IMR-90 (cell line): ENCODE data around the gene MAVS. TPM values are rescaled to one million over a fixed set of nuclear protein-coding genes. Genes with fewer than 3 reads are reported as not detected.

ENCODE experiments used
- ATAC-seq: fragments of 200-7000 bp; cut with Tn5 transposase; 2 replicates; pipeline ENCODE4 v1.9.1; 2020; ENCODE audit warnings: low read depth, mild to moderate bottlenecking, moderate library complexity
- Bru-seq: library from RNA; stranded (reverse); fragments of 400-500 nt; gene quantifications from one replicate; lab custom pipeline; 2021; lab: Mats Ljungman, UMichigan
- BruChase-seq, 2 experiments: library from RNA; stranded (reverse); fragments of 400-500 nt; gene quantifications; one replicate each; lab custom pipeline; 2021; lab: Mats Ljungman, UMichigan
- BruUV-seq: library from RNA; stranded (reverse); fragments of 400-500 nt; replicated peaks from 2 replicates; lab custom pipeline; 2021; lab: Mats Ljungman, UMichigan
- CTCF ChIA-PET: fragments of 300-600 bp; formaldehyde crosslinking; extraction: SDS; loops from one replicate; lab custom pipeline; 2021; ENCODE audit warnings: antibody characterized with exemption; lab: Yijun Ruan, JAX
- POLR2A ChIA-PET: fragments of 300-600 bp; sonication (Branson Sonifier 250); formaldehyde crosslinking; loops from one replicate; lab custom pipeline; 2022; ENCODE audit warnings: antibody characterized with exemption; ENCODE audit not compliant: unreplicated experiment; lab: Charles Lee
- DNase-seq: peaks from one replicate; pipeline ENCODE4 v3.0.0; 2013
- H2AFZ ChIP-seq: replicated peaks from 2 replicates; pipeline ENCODE3; 2013; ENCODE audit warnings: low read length, mild to moderate bottlenecking; ENCODE audit not compliant: poor library complexity
- H2AK5ac ChIP-seq: 2 replicates; pipeline ENCODE4 v1.6.1; 2013; ENCODE audit warnings: low read depth, low read length, inconsistent platforms
- H2AK9ac ChIP-seq: replicated peaks from 2 replicates; pipeline ENCODE3; 2013; ENCODE audit warnings: mild to moderate bottlenecking, low read depth, low read length, moderate library complexity; ENCODE audit not compliant: poor library complexity
- H2BK120ac ChIP-seq: 2 replicates; pipeline ENCODE4 v1.6.1; 2013; ENCODE audit warnings: low read depth, low read length, inconsistent platforms
- H2BK15ac ChIP-seq: 3 replicates; pipeline ENCODE4 v1.6.1; 2013; ENCODE audit warnings: low read depth, low read length, inconsistent platforms
- H2BK20ac ChIP-seq: 2 replicates; pipeline ENCODE4 v1.6.1; 2013; ENCODE audit warnings: low read depth, mild to moderate bottlenecking, inconsistent platforms, low read length, moderate library complexity
- H2BK5ac ChIP-seq: 2 replicates; pipeline ENCODE4 v1.6.1; 2013; ENCODE audit warnings: mild to moderate bottlenecking, low read depth, low read length, inconsistent platforms; ENCODE audit not compliant: poor library complexity, severe bottlenecking
- H3K14ac ChIP-seq: replicated peaks from 2 replicates; pipeline ENCODE4 v1.6.1; 2013; ENCODE audit warnings: low read depth, low read length, inconsistent platforms
- H3K18ac ChIP-seq: 2 replicates; pipeline ENCODE4 v1.6.1; 2013; ENCODE audit warnings: low read depth, low read length, control low read depth
- H3K23ac ChIP-seq: 2 replicates; pipeline ENCODE4 v1.6.1; 2013; ENCODE audit warnings: low read depth, low read length, inconsistent platforms
- H3K27ac ChIP-seq: 2 replicates; pipeline ENCODE4 v1.5.1; 2013; ENCODE audit warnings: mild to moderate bottlenecking, control low read depth, low read length; ENCODE audit not compliant: insufficient read depth
- H3K27me3 ChIP-seq: 2 replicates; pipeline ENCODE4 v1.6.1; 2013; ENCODE audit warnings: low read length; ENCODE audit not compliant: control insufficient read depth, insufficient read depth
- H3K36me3 ChIP-seq: 2 replicates; pipeline ENCODE4 v1.6.1; 2013; ENCODE audit warnings: low read length, mixed read lengths; ENCODE audit not compliant: control insufficient read depth, insufficient read depth
- H3K4ac ChIP-seq: 2 replicates; pipeline ENCODE4 v1.6.1; 2013; ENCODE audit warnings: low read depth, low read length, inconsistent platforms
- H3K4me1 ChIP-seq: 2 replicates; pipeline ENCODE4 v1.6.1; 2013; ENCODE audit warnings: low read length, mixed read lengths; ENCODE audit not compliant: control insufficient read depth, insufficient read depth
- H3K4me2 ChIP-seq: 2 replicates; pipeline ENCODE4 v1.6.1; 2013; ENCODE audit warnings: low read depth, mild to moderate bottlenecking, control low read depth, low read length, moderate library complexity
- H3K4me3 ChIP-seq: 2 replicates; pipeline ENCODE4 v1.5.1; 2013; ENCODE audit warnings: low read depth, mild to moderate bottlenecking, control low read depth, low read length, moderate library complexity; ENCODE audit not compliant: insufficient read depth
- H3K56ac ChIP-seq: 2 replicates; pipeline ENCODE4 v1.6.1; 2013; ENCODE audit warnings: low read length, inconsistent platforms; ENCODE audit not compliant: insufficient read depth; ENCODE audit errors: extremely low read depth
- H3K79me1 ChIP-seq, 2 experiments: 2 replicates each; pipeline ENCODE4 v1.6.1; 2013; ENCODE audit warnings: low read length in 2 of 2, inconsistent platforms in 1 of 2, low read depth in 1 of 2
- H3K9ac ChIP-seq: 2 replicates; pipeline ENCODE4 v1.6.1; 2013; ENCODE audit warnings: low read depth, low read length, control low read depth
- H3K9me1 ChIP-seq: 2 replicates; pipeline ENCODE4 v1.6.1; 2013; ENCODE audit warnings: low read length, inconsistent platforms; ENCODE audit not compliant: insufficient read depth
- H3K9me3 ChIP-seq: 2 replicates; pipeline ENCODE4 v1.6.1; 2013; ENCODE audit warnings: low read length; ENCODE audit not compliant: control insufficient read depth, insufficient read depth
- H4K20me1 ChIP-seq: 2 replicates; pipeline ENCODE4 v1.6.1; 2013; ENCODE audit warnings: low read length, inconsistent platforms; ENCODE audit not compliant: insufficient read depth
- H4K5ac ChIP-seq: 2 replicates; pipeline ENCODE4 v1.6.1; 2013; ENCODE audit warnings: mild to moderate bottlenecking, low read depth, low read length, control low read depth
- H4K8ac ChIP-seq, 2 experiments: 2 replicates each; pipeline ENCODE4 v1.6.1; 2013; ENCODE audit warnings: low read depth in 2 of 2, low read length in 2 of 2, control low read depth in 1 of 2, inconsistent platforms in 1 of 2
- H4K91ac ChIP-seq: 2 replicates; pipeline ENCODE4 v1.6.1; 2013; ENCODE audit warnings: low read depth, low read length, inconsistent platforms; ENCODE audit not compliant: insufficient read depth
- BHLHE40 ChIP-seq: fragments of 150-350 bp; IDR thresholded peaks from 2 replicates; pipeline ENCODE4 v1.6.1; 2016; ENCODE audit warnings: mild to moderate bottlenecking, low read depth, low read length
- CTCF ChIP-seq: conservative IDR thresholded peaks from 2 replicates; pipeline ENCODE4 v1.5.1; 2012; ENCODE audit warnings: mild to moderate bottlenecking, low read depth, low read length, improper control_type of control experiment
- ELK1 ChIP-seq: fragments of 150-350 bp; IDR thresholded peaks from 2 replicates; pipeline ENCODE4 v1.6.1; 2016; ENCODE audit warnings: low read depth, mild to moderate bottlenecking, low read length, moderate library complexity, borderline replicate concordance
- FOS ChIP-seq: fragments of 150-350 bp; IDR thresholded peaks from 2 replicates; pipeline ENCODE4 v1.6.1; 2016; ENCODE audit warnings: low read depth, low read length
- MAFK ChIP-seq: IDR thresholded peaks from 2 replicates; pipeline ENCODE4 v1.6.1; 2012; ENCODE audit warnings: low read depth, low read length, improper control_type of control experiment
- MXI1 ChIP-seq: IDR thresholded peaks from 2 replicates; pipeline ENCODE4 v1.6.1; 2012; ENCODE audit warnings: low read depth, mild to moderate bottlenecking, low read length, moderate library complexity, borderline replicate concordance
- NFE2L2 ChIP-seq: fragments of 150-350 bp; IDR thresholded peaks from 2 replicates; pipeline ENCODE4 v1.6.1; 2016; ENCODE audit warnings: low read depth, mild to moderate bottlenecking, low read length
- POLR2A ChIP-seq: IDR thresholded peaks from 2 replicates; pipeline ENCODE4 v1.6.1; 2012; ENCODE audit warnings: mild to moderate bottlenecking, low read depth, low read length
- RCOR1 ChIP-seq: IDR thresholded peaks from 2 replicates; pipeline ENCODE4 v1.6.1; 2012; ENCODE audit warnings: mild to moderate bottlenecking, low read length, improper control_type of control experiment; ENCODE audit not compliant: insufficient replicate concordance
- SMC3 ChIP-seq: fragments of 150-350 bp; IDR thresholded peaks from 2 replicates; pipeline ENCODE4 v1.6.1; 2016; ENCODE audit warnings: low read depth, mild to moderate bottlenecking, antibody characterized with exemption, low read length, moderate library complexity
- USF2 ChIP-seq: fragments of 150-350 bp; IDR thresholded peaks from 2 replicates; pipeline ENCODE4 v1.6.1; 2017; ENCODE audit warnings: mild to moderate bottlenecking, antibody characterized with exemption, low read length, low read depth
- WGBS, 2 experiments: methylation state at CpG; one replicate each; pipeline versions ENCODE4 v1.1.5 to v1.1.7; 2013; ENCODE audit warnings: missing lambda C conversion rate in 2 of 2; ENCODE audit not compliant: insufficient read length in 1 of 2; ENCODE audit errors: extremely low coverage in 2 of 2; 5-methylcytosine and 5-hydroxymethylcytosine counted together
- dilution Hi-C: fragments of 300-500 bp; cut with HindIII; formaldehyde crosslinking; loops from one replicate; pipeline ENCODE4 v1.14.3; 2018; ENCODE audit warnings: low sequenced_read_pairs; ENCODE audit not compliant: unreplicated experiment
- in situ Hi-C: fragments of 300-500 bp; cut with MboI; formaldehyde crosslinking; loops from 3 replicates; pipeline ENCODE4 v1.14.3; 2019; ENCODE audit warnings: low sequenced_read_pairs, inconsistent platforms, mixed read lengths
- intact Hi-C: fragments of 100-400 bp; cut with micrococcal nuclease; formaldehyde crosslinking; loops from 2 replicates; pipeline ENCODE4 v1.10.0; 2022
- long read RNA-seq: library from polyadenylated mRNA; unstranded; transcript quantifications from one replicate; pipeline ENCODE4 v2.0.0, GENCODE V29; 2021; ENCODE audit not compliant: unreplicated experiment
- polyA plus RNA-seq, 3 experiments: library from polyadenylated mRNA; depleted of rRNA; stranded (reverse); fragments of >200 nt; gene quantifications; 2 replicates each; pipeline ENCODE4 v1.2.3, GENCODE V29; 2012; ENCODE audit warnings: low replicate concordance in 1 of 3
- total RNA-seq: library from RNA; depleted of rRNA; stranded (reverse); fragments of >200 nt; gene quantifications from 2 replicates; pipeline ENCODE4 v1.2.3, GENCODE V29; 2012; rRNA removed

MAVS gene
- total RNA-seq (10.3 and 10.4 TPM in 2 replicates), polyA plus RNA-seq (2012; rRNA removed) (15.5 and 15.6 TPM in 2 replicates), Bru-seq, nascent RNA (percentile 84 among the genes with signal in this experiment), BruChase-seq, experiment 1, labeled RNA remaining after a 6-hour chase (percentile 98 among the genes with signal in this experiment), BruChase-seq, experiment 2, labeled RNA remaining after a 2-hour chase (percentile 97 among the genes with signal in this experiment)
- polyA plus RNA-seq (2012; cell fraction: cytosol; rRNA removed) = 6.2 and 8.4 TPM in 2 replicates
- polyA plus RNA-seq (2012; cell fraction: nucleus; rRNA removed; ENCODE audit: low replicate concordance) = 28.7 and 31.3 TPM in 2 replicates
- long read RNA-seq, full-length matches to known transcripts = 12 of 75 reads
- long read RNA-seq, partial matches to known transcripts = 9 of 75 reads
- long read RNA-seq, other reads (novel, unspliced or antisense) = 54 of 75 reads

- H3K79me1 ChIP-seq = peaks cover 32 to 47% of the 10 kb centered on the region in 2 experiments
- H2BK20ac ChIP-seq = no peak within 1 kb of the TSS
- 0 out of 3 replicates have a peak within 1 kb of the TSS, but pooled peaks have one; percentile 21 for H2BK15ac ChIP-seq
- H2BK5ac ChIP-seq = peak within 1 kb of the TSS; percentile 68
- peak within 1 kb of the TSS; percentile 97 to 99 for H4K8ac ChIP-seq
- ATAC-seq (peak; percentile 96), DNase-seq (peak; percentile 70)
- peak within 1 kb of the TSS; percentile 98 for H3K23ac ChIP-seq
- peak within 1 kb of the TSS; percentile 67 for H4K5ac ChIP-seq
- no TSS peak for BruUV-seq
- POLR2A ChIA-PET = no interaction called here
- peaks cover 25% of the 10 kb centered on the region for H3K9me1 ChIP-seq
- no peaks in the 10 kb centered on the region for H3K27me3 ChIP-seq
- CTCF ChIA-PET = no interaction called here
- in situ Hi-C loops = no loop called here
- intact Hi-C loops = loop anchor here (2.0 kb wide), 1 partner anchor 60 kb away; the partner anchor contains the start of gene CENPB
- 1% methylated on average over 35 of the region's 72 CpGs; no CpG with 5 or more reads in 1 of the 2 experiments for WGBS, 2 experiments
- H3K36me3 ChIP-seq = peaks cover 4% of the 10 kb centered on the region
- H2AK9ac ChIP-seq = peak within 1 kb of the TSS; percentile 99
- H2AK5ac ChIP-seq = peak within 1 kb of the TSS; percentile 100
- H3K9ac ChIP-seq = peak within 1 kb of the TSS; percentile 89
- dilution Hi-C loops = no loop called here
- peak within 1 kb of the TSS; percentile 82 for H3K4me3 ChIP-seq
- peak within 1 kb of the TSS; percentile 66; the same call in 1 of the 2 replicates for H3K56ac ChIP-seq
- H4K20me1 ChIP-seq = peaks cover 13% of the 10 kb centered on the region
- peak within 1 kb of the TSS; percentile 98 for H3K4ac ChIP-seq
- peak within 1 kb of the TSS; percentile 83 for H3K27ac ChIP-seq
- H2BK120ac ChIP-seq = peak within 1 kb of the TSS; percentile 52; the same call in 1 of the 2 replicates
- H3K9me3 ChIP-seq = no peaks in the 10 kb centered on the region
- H3K4me2 ChIP-seq = peak within 1 kb of the TSS; percentile 94
- H3K18ac ChIP-seq = no peak within 1 kb of the TSS; the same call in 1 of the 2 replicates
- H3K4me1 ChIP-seq = peaks cover 8% of the 10 kb centered on the region
- H3K14ac ChIP-seq = peak within 1 kb of the TSS; percentile 100
- H2AFZ ChIP-seq = peak within 1 kb of the TSS; percentile 99
- peak within 1 kb of the TSS; percentile 93 for H4K91ac ChIP-seq
- TF ChIP-seq ELK1 (no peak), NFE2L2 (no peak), USF2 (peak; percentile 63), POLR2A (peak; percentile 82), SMC3 (no peak), CTCF (no peak), MAFK (no peak), BHLHE40 (no peak), RCOR1 (no peak), FOS (no peak), MXI1 (peak; percentile 69; the same call in 1 of the 2 replicates)
Observed at GRCh38 chr20:3846740-3847428, at the start of gene MAVS. Gene MAVS (plus strand): TSS chr20:3846834. CDS start chr20:3854625, 7,791 bp downstream.
